GM23248 (cell line): ENCODE results near the gene ZNF764. TPM values are rescaled to one million over a fixed set of nuclear protein-coding genes. Genes with fewer than 3 reads are reported as not detected.

Experiments used
- DNase-seq: peaks from one replicate; pipeline ENCODE4 v3.0.0-alpha.2; 2015
- H2AFZ ChIP-seq: fragments of 200-600 bp; sonication (generic); 2 replicates; pipeline ENCODE4 v1.6.1; 2016; ENCODE audit warnings: antibody characterized with exemption
- H3F3A ChIP-seq: fragments of 200-600 bp; sonication (generic); 2 replicates; pipeline ENCODE4 v1.6.1; 2016; ENCODE audit warnings: mild to moderate bottlenecking, antibody characterized with exemption, mixed run types; ENCODE audit not compliant: insufficient read depth
- H3K27ac ChIP-seq: fragments of 200-600 bp; sonication (generic); 2 replicates; pipeline ENCODE4 v1.5.1; 2016; ENCODE audit warnings: mild to moderate bottlenecking
- H3K27me3 ChIP-seq: fragments of 200-600 bp; sonication (generic); replicated peaks from 2 replicates; pipeline ENCODE4 v1.6.1; 2016; ENCODE audit warnings: mild to moderate bottlenecking; ENCODE audit not compliant: insufficient read depth
- H3K36me3 ChIP-seq: fragments of 200-600 bp; sonication (generic); 2 replicates; pipeline ENCODE4 v1.6.1; 2016; ENCODE audit warnings: low read depth, mild to moderate bottlenecking
- H3K4me1 ChIP-seq: fragments of 200-600 bp; sonication (generic); 2 replicates; pipeline ENCODE4 v1.6.1; 2016; ENCODE audit warnings: mild to moderate bottlenecking; ENCODE audit not compliant: insufficient read depth
- H3K4me2 ChIP-seq: fragments of 200-600 bp; sonication (generic); one replicate; pipeline ENCODE4 v1.6.1; 2016; ENCODE audit warnings: mild to moderate bottlenecking; ENCODE audit not compliant: unreplicated experiment
- H3K4me3 ChIP-seq: fragments of 200-600 bp; sonication (generic); 2 replicates; pipeline ENCODE4 v1.5.1; 2016; ENCODE audit warnings: mild to moderate bottlenecking
- H3K79me2 ChIP-seq: fragments of 200-600 bp; sonication (generic); 2 replicates; pipeline ENCODE4 v1.6.1; 2016; ENCODE audit warnings: mild to moderate bottlenecking; ENCODE audit not compliant: insufficient read depth
- H3K9ac ChIP-seq: fragments of 200-600 bp; sonication (generic); 2 replicates; pipeline ENCODE4 v1.6.1; 2016; ENCODE audit warnings: mild to moderate bottlenecking
- H3K9me2 ChIP-seq: fragments of 200-600 bp; sonication (generic); 2 replicates; pipeline ENCODE4 v1.6.1; 2016; ENCODE audit warnings: mixed run types, mild to moderate bottlenecking, moderate library complexity; ENCODE audit not compliant: insufficient read depth
- H3K9me3 ChIP-seq: fragments of 200-600 bp; sonication (generic); one replicate; pipeline ENCODE4 v1.6.1; 2017; ENCODE audit warnings: low read depth
- H4K20me1 ChIP-seq: fragments of 200-600 bp; sonication (generic); 2 replicates; pipeline ENCODE4 v1.6.0; 2016; ENCODE audit not compliant: insufficient read depth
- EZH2 ChIP-seq: fragments of 200-600 bp; sonication (generic); IDR thresholded peaks from 2 replicates; pipeline ENCODE4 v1.6.1; 2018; ENCODE audit warnings: antibody characterized with exemption, mild to moderate bottlenecking; ENCODE audit not compliant: insufficient read depth, poor library complexity, severe bottlenecking
- EZH2phosphoT487 ChIP-seq: fragments of 200-600 bp; sonication (generic); IDR thresholded peaks from 2 replicates; pipeline ENCODE4 v1.6.1; 2018; ENCODE audit warnings: antibody characterized with exemption, moderate library complexity, mild to moderate bottlenecking, low read depth; ENCODE audit not compliant: insufficient read depth
- WGBS, 2 experiments: methylation state at CpG; one replicate each; pipeline ENCODE4 v1.1.6; 2015 to 2017; ENCODE audit warnings: low lambda C conversion rate in 2 of 2, low coverage in 1 of 2; ENCODE audit errors: missing lambda C conversion rate in 2 of 2; 5-methylcytosine and 5-hydroxymethylcytosine counted together
- in situ Hi-C: fragments of 300-500 bp; cut with MboI; formaldehyde crosslinking; loops from 2 replicates; pipeline ENCODE4 v1.15.0; 2020
- polyA plus RNA-seq: library from polyadenylated mRNA; unstranded; fragments of >200 nt; fragmentation: Nextera tagmentation; extraction: Ambion mirVana; gene quantifications from 2 replicates; pipeline ENCODE4 v1.2.1, GENCODE V29; 2016
- total RNA-seq: library from RNA; depleted of rRNA; stranded (reverse); fragments of >200 nt; shearing (Covaris generic); gene quantifications from 2 replicates; pipeline ENCODE4 v1.2.3, GENCODE V29; 2014

Gene ZNF764
- total and polyA plus RNA-seq, 2 experiments from 2014 or later: 3.0 to 8.8 TPM

- TF ChIP-seq EZH2 (no peak), EZH2phosphoT487 (no peak)
- Histone ChIP-seq H3K4me1 (no peaks in the 10 kb centered on the region), H3K9me2 (no peaks in the 10 kb centered on the region), H3F3A (no peaks in the 10 kb centered on the region), H4K20me1 (no peaks in the 10 kb centered on the region), H3K27me3 (no peaks in the 10 kb centered on the region), H3K4me3 (peak overlapping the region; percentile 80), H3K4me2 (peak overlapping the region; percentile 89), H3K79me2 (peaks cover 24% of the 10 kb centered on the region), H3K27ac (no peak overlapping the region), H3K9me3 (no peaks in the 10 kb centered on the region), H3K36me3 (no peaks in the 10 kb centered on the region), H2AFZ (peak overlapping the region; percentile 96), H3K9ac (peak overlapping the region; percentile 92)
- in situ Hi-C loops: no loop called here
- peak; percentile 86 for DNase-seq
- WGBS, 2 experiments: 38 to 41% methylated on average over 12 of the region's 12 CpGs
Observed at GRCh38 chr16:30535777-30536190, 22.4 kb downstream of the ZNF764 start.

- peak overlapping the region; percentile 79 for H3K27ac ChIP-seq
- in situ Hi-C loops: no loop called here
- no peaks in the 10 kb centered on the region for H3K9me3 ChIP-seq
- peaks cover 24% of the 10 kb centered on the region for H3K79me2 ChIP-seq
- no peaks in the 10 kb centered on the region for H4K20me1 ChIP-seq
- peak overlapping the region; percentile 96 for H2AFZ ChIP-seq
- H3K9ac ChIP-seq: peak overlapping the region; percentile 92
- no peaks in the 10 kb centered on the region for H3K4me1 ChIP-seq
- H3K36me3 ChIP-seq: no peaks in the 10 kb centered on the region
- no peaks in the 10 kb centered on the region for H3F3A ChIP-seq
- no peaks in the 10 kb centered on the region for H3K27me3 ChIP-seq
- 10 to 18% methylated on average over 15 to 18 of the region's 18 CpGs for WGBS, 2 experiments
- H3K4me3 ChIP-seq: peak overlapping the region; percentile 80
- no peaks in the 10 kb centered on the region for H3K9me2 ChIP-seq
- DNase-seq: peak; percentile 35
- H3K4me2 ChIP-seq: peak overlapping the region; percentile 89
- TF ChIP-seq EZH2phosphoT487: no peak
- no peak for TF ChIP-seq EZH2
Observed at GRCh38 chr16:30535106-30535776, 22.9 kb downstream of the ZNF764 start.

DNA sequence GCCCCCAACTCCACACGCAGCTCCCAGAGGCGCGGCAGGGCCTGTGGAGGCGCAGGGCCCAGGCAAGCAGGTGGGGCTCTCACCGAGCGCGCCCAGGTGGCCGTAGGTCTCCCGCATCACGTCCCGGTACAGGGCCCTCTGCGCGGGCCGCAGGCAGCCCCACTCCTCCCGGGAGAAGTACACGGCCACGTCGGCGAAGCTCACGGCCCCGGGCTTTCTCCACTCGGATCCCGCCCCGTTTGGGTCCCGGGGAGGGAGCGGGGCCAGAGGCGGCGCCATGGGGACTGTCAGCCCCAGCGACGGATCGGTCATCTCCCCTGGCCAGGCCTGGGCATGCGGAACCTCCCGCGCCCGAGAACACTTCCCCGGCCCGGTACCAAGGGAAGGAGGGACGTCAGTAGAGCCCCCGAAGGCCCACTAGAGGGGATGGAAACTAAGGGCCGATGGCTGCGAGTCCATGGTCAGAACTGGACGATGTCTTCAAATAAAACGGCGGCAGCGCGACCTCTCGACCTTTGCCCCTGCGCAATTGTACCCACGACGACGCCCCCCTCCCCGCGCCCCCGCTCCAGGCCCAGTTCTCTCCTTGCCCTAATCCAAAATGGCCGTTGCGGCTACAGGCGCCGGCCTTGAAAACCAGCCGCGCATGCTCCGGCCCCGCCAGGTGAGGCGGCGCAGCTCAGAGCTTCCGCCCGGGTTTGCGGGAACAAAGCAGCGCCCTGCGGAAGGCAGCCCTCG, 23.6 kb downstream of the ZNF764 start, which contains the start of gene ZNF747:
ZNF747 (minus strand) TSS at position 491 of the 738 bp plus-strand sequence; CDS start at position 312, 179 bp downstream.
- in situ Hi-C loops: no loop called here

GRCh38 chr16:30533748-30534367, 24.3 kb downstream of the ZNF764 start:
- H3K4me2 ChIP-seq: peak overlapping the region; percentile 89
- TF ChIP-seq EZH2phosphoT487 (no peak), EZH2 (no peak)
- WGBS, 2 experiments: 16 to 17% methylated on average over 23 to 27 of the region's 29 CpGs
- H3K4me1 ChIP-seq: no peaks in the 10 kb centered on the region
- H3K9ac ChIP-seq: peak overlapping the region; percentile 92
- peak overlapping the region; percentile 80 for H3K4me3 ChIP-seq
- no peaks in the 10 kb centered on the region for H3K36me3 ChIP-seq
- in situ Hi-C loops: no loop called here
- peak overlapping the region; percentile 79 for H3K27ac ChIP-seq
- H3K79me2 ChIP-seq: peaks cover 24% of the 10 kb centered on the region
- DNase-seq: peak; percentile 62
- no peaks in the 10 kb centered on the region for H4K20me1 ChIP-seq
- no peaks in the 10 kb centered on the region for H3K27me3 ChIP-seq
- peak overlapping the region; percentile 96 for H2AFZ ChIP-seq
- H3K9me2 ChIP-seq: no peaks in the 10 kb centered on the region
- no peaks in the 10 kb centered on the region for H3K9me3 ChIP-seq
- no peaks in the 10 kb centered on the region for H3F3A ChIP-seq

More for the DNA sequence above, 23.6 kb downstream of the ZNF764 start, which contains the start of gene ZNF747:
- Histone ChIP-seq H3K27me3 (no peaks in the 10 kb centered on the region), H3K9me2 (no peaks in the 10 kb centered on the region), H3K4me2 (peak within 1 kb of the TSS; percentile 89), H3K9ac (peak within 1 kb of the TSS; percentile 92), H3K4me1 (no peaks in the 10 kb centered on the region), H3K79me2 (peaks cover 24% of the 10 kb centered on the region), H3K4me3 (peak within 1 kb of the TSS; percentile 80), H4K20me1 (no peaks in the 10 kb centered on the region), H3K27ac (peak within 1 kb of the TSS; percentile 79), H2AFZ (peak within 1 kb of the TSS; percentile 96), H3K36me3 (no peaks in the 10 kb centered on the region), H3K9me3 (no peaks in the 10 kb centered on the region), H3F3A (no peaks in the 10 kb centered on the region)
- DNase-seq: peak; percentile 88
- TF ChIP-seq EZH2phosphoT487 (no peak), EZH2 (no peak)
- WGBS, 2 experiments: 1 to 3% methylated on average over 45 to 50 of the region's 70 CpGs
